Liver (tissue), 9 donors: ENCODE data around the gene AARSD1. TPM values are rescaled to one million over a fixed set of nuclear protein-coding genes. Genes with fewer than 3 reads are reported as not detected.

Source experiments
- DNase-seq: peaks from one replicate; pipeline ENCODE4 v3.0.0-alpha.2; 2017; ENCODE audit warnings: low spot score
- H3K27ac ChIP-seq, 2 donors: one replicate each; pipeline ENCODE4 v1.7.0; 2013; ENCODE audit warnings: inconsistent platforms in 2 of 2, low read length in 2 of 2, control low read depth in 1 of 2, low read depth in 1 of 2, mild to moderate bottlenecking in 1 of 2
- H3K27me3 ChIP-seq, 4 donors: one replicate each; pipeline versions ENCODE4 v1.6.1 to v1.7.0; 2013; ENCODE audit warnings: low read length in 3 of 4, inconsistent platforms in 1 of 4, mild to moderate bottlenecking in 1 of 4, moderate library complexity in 1 of 4; ENCODE audit not compliant: control insufficient read depth in 4 of 4, insufficient read depth in 4 of 4
- H3K36me3 ChIP-seq, 4 donors: one replicate each; pipeline versions ENCODE4 v1.6.1 to v1.7.0; 2013; ENCODE audit warnings: low read length in 3 of 4, mild to moderate bottlenecking in 3 of 4, low read depth in 1 of 4, moderate library complexity in 1 of 4; ENCODE audit not compliant: control insufficient read depth in 4 of 4, insufficient read depth in 3 of 4
- H3K4me1 ChIP-seq, 4 donors: one replicate each; pipeline versions ENCODE4 v1.6.1 to v1.7.0; 2013; ENCODE audit warnings: low read length in 3 of 4, mild to moderate bottlenecking in 3 of 4, moderate library complexity in 1 of 4; ENCODE audit not compliant: control insufficient read depth in 4 of 4, insufficient read depth in 4 of 4
- H3K4me3 ChIP-seq, 3 donors: one replicate each; pipeline versions ENCODE4 v1.6.1 to v1.7.0; 2013; ENCODE audit warnings: low read length in 3 of 3, control low read depth in 1 of 3, low read depth in 1 of 3, mild to moderate bottlenecking in 1 of 3
- H3K9ac ChIP-seq, 2 donors: one replicate each; pipeline ENCODE4 v1.7.0; 2013; ENCODE audit warnings: low read length in 2 of 2, mild to moderate bottlenecking in 2 of 2, moderate library complexity in 2 of 2, control low read depth in 1 of 2, low read depth in 1 of 2
- H3K9me3 ChIP-seq, 4 donors: one replicate each; pipeline versions ENCODE4 v1.6.1 to v1.7.0; 2013; ENCODE audit warnings: low read length in 3 of 4; ENCODE audit not compliant: control insufficient read depth in 4 of 4
- EGR1 ChIP-seq, 2 donors: IDR thresholded peaks; 2 replicates each; pipeline ENCODE4 v1.6.1; 2016 to 2018; ENCODE audit warnings: antibody characterized with exemption in 2 of 2, low read depth in 2 of 2
- FOXA1 ChIP-seq: IDR thresholded peaks from 2 replicates; pipeline ENCODE4 v1.6.1; 2016; ENCODE audit warnings: antibody characterized with exemption
- FOXA2 ChIP-seq: IDR thresholded peaks from 2 replicates; pipeline ENCODE4 v1.6.1; 2016; ENCODE audit warnings: antibody characterized with exemption
- GABPA ChIP-seq, 2 donors: IDR thresholded peaks in 1 of 2; conservative IDR thresholded peaks in 1 of 2; 2 replicates each; pipeline ENCODE4 v1.6.1; 2016; ENCODE audit warnings: antibody characterized with exemption in 2 of 2, mild to moderate bottlenecking in 1 of 2, moderate library complexity in 1 of 2
- HNF4A ChIP-seq, 2 donors: conservative IDR thresholded peaks; 2 replicates each; pipeline ENCODE4 v1.6.1; 2016; ENCODE audit warnings: antibody characterized with exemption in 2 of 2, mild to moderate bottlenecking in 2 of 2
- HNF4G ChIP-seq: IDR thresholded peaks from 2 replicates; pipeline ENCODE4 v1.6.1; 2016; ENCODE audit warnings: antibody characterized with exemption
- JUND ChIP-seq, 2 donors: IDR thresholded peaks; 2 replicates each; pipeline ENCODE4 v1.6.1; 2016; ENCODE audit warnings: antibody characterized with exemption in 2 of 2
- MAX ChIP-seq: IDR thresholded peaks from 2 replicates; pipeline ENCODE4 v1.6.1; 2016; ENCODE audit warnings: antibody characterized with exemption
- NR2F2 ChIP-seq: IDR thresholded peaks from 2 replicates; pipeline ENCODE4 v1.6.1; 2016; ENCODE audit warnings: antibody characterized with exemption
- RAD21 ChIP-seq, 2 donors: IDR thresholded peaks; 2 replicates each; pipeline ENCODE4 v1.6.1; 2016; ENCODE audit warnings: antibody characterized with exemption in 2 of 2, mild to moderate bottlenecking in 2 of 2
- REST ChIP-seq: IDR thresholded peaks from 2 replicates; pipeline ENCODE4 v1.6.1; 2016; ENCODE audit warnings: antibody characterized with exemption, mild to moderate bottlenecking
- RXRA ChIP-seq, 2 donors: IDR thresholded peaks; 2 replicates each; pipeline ENCODE4 v1.6.1; 2017 to 2018; ENCODE audit warnings: antibody characterized with exemption in 2 of 2, mild to moderate bottlenecking in 1 of 2
- SP1 ChIP-seq: IDR thresholded peaks from 2 replicates; pipeline ENCODE4 v1.6.1; 2018; ENCODE audit warnings: antibody characterized with exemption, mild to moderate bottlenecking
- TAF1 ChIP-seq: conservative IDR thresholded peaks from 2 replicates; pipeline ENCODE4 v1.6.1; 2016; ENCODE audit warnings: antibody characterized with exemption, mild to moderate bottlenecking
- YY1 ChIP-seq: IDR thresholded peaks from 2 replicates; pipeline ENCODE4 v1.6.1; 2016; ENCODE audit warnings: antibody characterized with exemption, mild to moderate bottlenecking
- WGBS: extraction: QIAGEN DNeasy Blood & Tissue Kit; methylation state at CpG from one replicate; pipeline ENCODE4 v1.1.7; 2013; 5-methylcytosine and 5-hydroxymethylcytosine counted together
- polyA plus RNA-seq, 2 donors: library from polyadenylated mRNA; stranded (reverse) in 1 of 2; unstranded in 1 of 2; fragments of 200-250 nt in 1 of 2; fragments of >200 nt in 1 of 2; fragmentation: Nextera tagmentation in 1 of 2; extraction: Ambion mirVana in 1 of 2; gene quantifications; one replicate each; pipeline versions ENCODE4 v1.2.1 to v1.2.3, GENCODE V29; 2013 to 2015
- total RNA-seq, 2 donors: library from RNA; depleted of rRNA; stranded (reverse); fragments of >200 nt; gene quantifications; one replicate each; pipeline ENCODE4 v1.2.3, GENCODE V29; 2014
- donor health status: healthy.
- donor health status: healthy.
- donor health status: healthy.
- donor health status: healthy.
- donor health status: healthy.

AARSD1 gene
- total and polyA plus RNA-seq, 4 donors = 8.2 to 25.2 (median 19.6) TPM

- H3K9me3 ChIP-seq = no peaks in the 10 kb centered on the region
- H3K36me3 ChIP-seq = peaks cover 22 to 43% (median 27%) of the 10 kb centered on the region in 4 donors
- H3K27me3 ChIP-seq = no peaks in the 10 kb centered on the region
- no peak for DNase-seq
- H3K9ac ChIP-seq = no peak overlapping the region
- H3K4me1 ChIP-seq = peaks cover 4 to 9% (median 5%) of the 10 kb centered on the region in 4 donors
- no peak overlapping the region for H3K27ac ChIP-seq
- WGBS = 91% methylated on average over 5 of the region's 5 CpGs
- TF ChIP-seq GABPA (IDR thresholded peaks at IDR 0.05 in 1 of 2, conservative IDR thresholded peaks at IDR 0.05 in 1 of 2) (no peak), HNF4A (conservative IDR thresholded peaks at IDR 0.05) (no peak), RXRA (IDR thresholded peaks at IDR 0.05) (no peak), FOXA2 (no peak), EGR1 (IDR thresholded peaks at IDR 0.05; ENCODE audit: low read depth in 2 of 2) (no peak), YY1 (no peak), SP1 (no peak), JUND (IDR thresholded peaks at IDR 0.05) (no peak), MAX (no peak), FOXA1 (no peak)
- H3K4me3 ChIP-seq = no peak overlapping the region
Observed at GRCh38 chr17:42992872-42993271, 28.6 kb upstream of the AARSD1 start.

GRCh38 chr17:42991471-42991870 lies 27.2 kb upstream of the AARSD1 start:
- no peaks in the 10 kb centered on the region for H3K4me1 ChIP-seq
- no peak overlapping the region for H3K4me3 ChIP-seq
- TF ChIP-seq TAF1 (no peak), HNF4G (no peak), GABPA (IDR thresholded peaks at IDR 0.05 in 1 of 2, conservative IDR thresholded peaks at IDR 0.05 in 1 of 2) (no peak), HNF4A (conservative IDR thresholded peaks at IDR 0.05) (no peak), YY1 (no peak), RAD21 (IDR thresholded peaks at IDR 0.05) (no peak), FOXA1 (no peak), REST (no peak), NR2F2 (no peak)
- no peaks in the 10 kb centered on the region for H3K9me3 ChIP-seq
- H3K36me3 ChIP-seq = peaks cover 24 to 50% (median 34%) of the 10 kb centered on the region in 4 donors
- no peak overlapping the region for H3K9ac ChIP-seq
- WGBS = 94% methylated on average over 6 of the region's 6 CpGs
- H3K27ac ChIP-seq = no peak overlapping the region
- no peak for DNase-seq
- no peaks in the 10 kb centered on the region for H3K27me3 ChIP-seq
